ENCODE results near the gene ATAD3A. TPM values are rescaled to one million over a fixed set of nuclear protein-coding genes. Genes with fewer than 3 reads are reported as not detected.
A peak's percentile ranks its signal among the peaks of the same experiment; 100 is the strongest.

The ATAD3A gene
- total RNA-seq, 3 donors from 2014 or later = 151 to 180 (median 154) TPM

GRCh38 chr1:1544544-1544943 is 32.6 kb downstream of the ATAD3A start:
- Mint-ChIP-seq H3K4me1 (ENCODE audit: low read depth) (peaks cover 3% of the 10 kb centered on the region), H3K9me3 (no peaks in the 10 kb centered on the region), H3K36me3 (ENCODE audit: insufficient read depth) (no peaks in the 10 kb centered on the region), H3K27me3 (ENCODE audit: low read depth) (no peaks in the 10 kb centered on the region), H3K4me3 (no peak overlapping the region)
- DNase-seq (no peak), ATAC-seq (no peak)

- H3K9me3 Mint-ChIP-seq = no peaks in the 10 kb centered on the region
- H3K36me3 Mint-ChIP-seq (ENCODE audit: insufficient read depth) = no peaks in the 10 kb centered on the region
- DNase-seq (no peak), ATAC-seq (no peak)
- no peaks in the 10 kb centered on the region for H3K27me3 Mint-ChIP-seq (ENCODE audit: low read depth)
- peaks cover 3% of the 10 kb centered on the region for H3K4me1 Mint-ChIP-seq (ENCODE audit: low read depth)
- H3K4me3 Mint-ChIP-seq = no peak overlapping the region
Observed at GRCh38 chr1:1545946-1546737, 34.2 kb downstream of the ATAD3A start.

- no peaks in the 10 kb centered on the region for H3K9me3 Mint-ChIP-seq
- no peak for DNase-seq
- no peak overlapping the region for H3K4me3 Mint-ChIP-seq
- no peaks in the 10 kb centered on the region for H3K27me3 Mint-ChIP-seq (ENCODE audit: low read depth)
- peaks cover 3% of the 10 kb centered on the region for H3K4me1 Mint-ChIP-seq (ENCODE audit: low read depth)
- no peak for ATAC-seq
- H3K36me3 Mint-ChIP-seq (ENCODE audit: insufficient read depth) = no peaks in the 10 kb centered on the region
Observed at GRCh38 chr1:1547011-1547410, 35.0 kb downstream of the ATAD3A start.

- ATAC-seq (no peak), DNase-seq (no peak)
- no peaks in the 10 kb centered on the region for H3K9me3 Mint-ChIP-seq
- H3K27me3 Mint-ChIP-seq (ENCODE audit: low read depth) = no peaks in the 10 kb centered on the region
- peaks cover 3% of the 10 kb centered on the region for H3K4me1 Mint-ChIP-seq (ENCODE audit: low read depth)
- H3K4me3 Mint-ChIP-seq = no peak overlapping the region
- no peaks in the 10 kb centered on the region for H3K36me3 Mint-ChIP-seq (ENCODE audit: insufficient read depth)
Observed at GRCh38 chr1:1547476-1547875, 35.5 kb downstream of the ATAD3A start.

- H3K9me3 Mint-ChIP-seq = no peaks in the 10 kb centered on the region
- H3K27me3 Mint-ChIP-seq (ENCODE audit: low read depth) = no peaks in the 10 kb centered on the region
Observed at GRCh38 chr1:1548591-1548990, 36.6 kb downstream of the ATAD3A start.

GRCh38 chr1:1550087-1550486 is 38.1 kb downstream of the ATAD3A start:
- Mint-ChIP-seq H3K4me1 (ENCODE audit: low read depth) (peaks cover 3% of the 10 kb centered on the region), H3K36me3 (ENCODE audit: insufficient read depth) (peaks cover under 1% of the 10 kb centered on the region), H3K27me3 (ENCODE audit: low read depth) (no peaks in the 10 kb centered on the region), H3K4me3 (no peak overlapping the region), H3K9me3 (no peaks in the 10 kb centered on the region)
- ATAC-seq (no peak), DNase-seq (no peak)

More at GRCh38 chr1:1548591-1548990, 36.6 kb downstream of the ATAD3A start:
- no peak overlapping the region for H3K4me3 Mint-ChIP-seq
- no peak for DNase-seq
- ATAC-seq = no peak
- H3K36me3 Mint-ChIP-seq (ENCODE audit: insufficient read depth) = no peaks in the 10 kb centered on the region
- H3K4me1 Mint-ChIP-seq (ENCODE audit: low read depth) = peaks cover 3% of the 10 kb centered on the region

- H3K27me3 Mint-ChIP-seq (ENCODE audit: low read depth) = no peaks in the 10 kb centered on the region
- peaks cover 3% of the 10 kb centered on the region for H3K4me1 Mint-ChIP-seq (ENCODE audit: low read depth)
- no peaks in the 10 kb centered on the region for H3K9me3 Mint-ChIP-seq
- H3K4me3 Mint-ChIP-seq = no peak overlapping the region
- peaks cover 3% of the 10 kb centered on the region for H3K36me3 Mint-ChIP-seq (ENCODE audit: insufficient read depth)
- ATAC-seq (peak in 1 of 2 donors; percentile 54), DNase-seq (no peak)
Observed at GRCh38 chr1:1550591-1551432, 38.9 kb downstream of the ATAD3A start.

GRCh38 chr1:1551524-1552262 is 39.7 kb downstream of the ATAD3A start:
- H3K36me3 Mint-ChIP-seq (ENCODE audit: insufficient read depth) = peaks cover 3% of the 10 kb centered on the region
- ATAC-seq = no peak
- no peak for DNase-seq
- H3K4me3 Mint-ChIP-seq = no peak overlapping the region
- peaks cover 3% of the 10 kb centered on the region for H3K4me1 Mint-ChIP-seq (ENCODE audit: low read depth)
- no peaks in the 10 kb centered on the region for H3K27me3 Mint-ChIP-seq (ENCODE audit: low read depth)
- H3K9me3 Mint-ChIP-seq = no peaks in the 10 kb centered on the region

- H3K4me1 Mint-ChIP-seq (ENCODE audit: low read depth) = peaks cover 3% of the 10 kb centered on the region
- DNase-seq = no peak
- no peak overlapping the region for H3K4me3 Mint-ChIP-seq
- H3K27me3 Mint-ChIP-seq (ENCODE audit: low read depth) = no peaks in the 10 kb centered on the region
- no peak for ATAC-seq
- H3K36me3 Mint-ChIP-seq (ENCODE audit: insufficient read depth) = peaks cover 3% of the 10 kb centered on the region
- H3K9me3 Mint-ChIP-seq = no peaks in the 10 kb centered on the region
Observed at GRCh38 chr1:1552263-1552639, 40.3 kb downstream of the ATAD3A start.

- ATAC-seq (no peak), DNase-seq (no peak)
- Mint-ChIP-seq H3K27me3 (ENCODE audit: low read depth) (no peaks in the 10 kb centered on the region), H3K4me1 (ENCODE audit: low read depth) (peaks cover 1% of the 10 kb centered on the region), H3K36me3 (ENCODE audit: insufficient read depth) (peaks cover 3% of the 10 kb centered on the region), H3K4me3 (no peak overlapping the region), H3K9me3 (no peaks in the 10 kb centered on the region)
Observed at GRCh38 chr1:1553821-1554494, 42.0 kb downstream of the ATAD3A start.

- Mint-ChIP-seq H3K27me3 (ENCODE audit: low read depth) (no peaks in the 10 kb centered on the region), H3K4me1 (ENCODE audit: low read depth) (peaks cover 1% of the 10 kb centered on the region), H3K36me3 (ENCODE audit: insufficient read depth) (peaks cover 3% of the 10 kb centered on the region), H3K4me3 (no peak overlapping the region), H3K9me3 (no peaks in the 10 kb centered on the region)
- ATAC-seq (no peak), DNase-seq (no peak)
Observed at GRCh38 chr1:1554550-1554925, 42.6 kb downstream of the ATAD3A start.

GRCh38 chr1:1554926-1555915 is 43.3 kb downstream of the ATAD3A start:
- no peak for ATAC-seq
- Mint-ChIP-seq H3K4me1 (ENCODE audit: low read depth) (peaks cover 1% of the 10 kb centered on the region), H3K4me3 (no peak overlapping the region), H3K27me3 (ENCODE audit: low read depth) (no peaks in the 10 kb centered on the region), H3K36me3 (ENCODE audit: insufficient read depth) (peaks cover 3% of the 10 kb centered on the region), H3K9me3 (no peaks in the 10 kb centered on the region)
- no peak for DNase-seq

GRCh38 chr1:1556505-1556904 is 44.5 kb downstream of the ATAD3A start:
- DNase-seq (no peak), ATAC-seq (no peak)
- H3K4me1 Mint-ChIP-seq (ENCODE audit: low read depth) = peaks cover 1% of the 10 kb centered on the region
- no peaks in the 10 kb centered on the region for H3K27me3 Mint-ChIP-seq (ENCODE audit: low read depth)
- no peaks in the 10 kb centered on the region for H3K9me3 Mint-ChIP-seq
- H3K36me3 Mint-ChIP-seq (ENCODE audit: insufficient read depth) = peaks cover 3% of the 10 kb centered on the region
- no peak overlapping the region for H3K4me3 Mint-ChIP-seq
